HG02981 (cell line): ENCODE results near the gene TMEM134.
A peak's percentile ranks its signal among the peaks of the same experiment; 100 is the strongest.
"Not testable (repeated sequence)": the region's sequence is repeated elsewhere in the genome, so short reads cannot be mapped to it uniquely, and the experiment has no call there.

Source experiments
- ATAC-seq: cut with Tn5 transposase; IDR thresholded peaks from one replicate; pipeline ENCODE4 v1.9.1; 2021; ENCODE audit warnings: mild to moderate bottlenecking, moderate library complexity; ENCODE audit not compliant: unreplicated experiment

TMEM134 gene

DNA sequence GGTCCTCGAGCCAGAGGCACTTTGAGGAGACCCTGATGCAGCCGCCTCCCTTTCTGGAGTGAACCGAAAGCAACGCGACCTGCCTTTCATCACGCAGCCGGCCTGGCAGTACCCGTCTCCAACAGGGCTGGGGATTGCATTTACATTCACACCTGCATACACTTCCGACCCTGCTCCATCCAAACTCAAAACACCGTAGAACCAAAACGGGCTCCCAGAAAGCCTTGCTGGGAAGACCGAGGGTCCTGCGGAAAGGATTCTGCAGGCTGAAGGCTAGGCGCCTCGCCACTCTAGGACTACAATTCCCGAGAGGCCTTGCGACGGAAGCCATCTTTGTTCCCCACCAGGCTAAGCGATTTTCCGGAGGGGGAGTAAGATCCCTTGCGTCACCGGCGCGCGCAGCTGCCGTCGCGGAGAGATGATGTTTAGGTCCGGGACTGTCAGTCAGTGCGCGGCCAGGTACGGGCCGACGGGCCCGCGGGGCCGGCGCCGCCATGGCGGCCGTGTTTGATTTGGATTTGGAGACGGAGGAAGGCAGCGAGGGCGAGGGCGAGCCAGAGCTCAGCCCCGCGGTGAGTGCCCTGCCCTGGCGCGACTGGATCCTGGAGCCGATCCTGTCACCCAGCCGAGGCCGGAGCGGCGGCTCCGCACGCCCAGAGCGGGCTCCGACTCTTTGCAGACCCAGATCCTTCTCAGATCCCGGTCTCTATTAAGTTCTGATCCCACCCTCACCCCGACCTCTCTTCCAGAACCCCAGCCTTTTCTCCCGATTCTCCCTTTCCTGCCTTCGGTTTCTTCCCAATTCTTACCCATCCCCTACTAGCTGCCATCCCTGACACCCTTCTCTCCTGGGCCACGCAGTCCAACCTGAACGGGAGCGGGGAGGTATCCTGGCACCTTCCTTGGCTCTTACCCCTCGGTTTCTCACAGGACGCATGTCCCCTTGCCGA, 40.7 kb downstream of the TMEM134 start, which contains the start of gene RPS6KB2:
RPS6KB2 (plus strand) TSS at position 443 of the 950 bp plus-strand sequence; CDS start at position 495, 52 bp downstream.
- peak; percentile 81 for ATAC-seq

DNA sequence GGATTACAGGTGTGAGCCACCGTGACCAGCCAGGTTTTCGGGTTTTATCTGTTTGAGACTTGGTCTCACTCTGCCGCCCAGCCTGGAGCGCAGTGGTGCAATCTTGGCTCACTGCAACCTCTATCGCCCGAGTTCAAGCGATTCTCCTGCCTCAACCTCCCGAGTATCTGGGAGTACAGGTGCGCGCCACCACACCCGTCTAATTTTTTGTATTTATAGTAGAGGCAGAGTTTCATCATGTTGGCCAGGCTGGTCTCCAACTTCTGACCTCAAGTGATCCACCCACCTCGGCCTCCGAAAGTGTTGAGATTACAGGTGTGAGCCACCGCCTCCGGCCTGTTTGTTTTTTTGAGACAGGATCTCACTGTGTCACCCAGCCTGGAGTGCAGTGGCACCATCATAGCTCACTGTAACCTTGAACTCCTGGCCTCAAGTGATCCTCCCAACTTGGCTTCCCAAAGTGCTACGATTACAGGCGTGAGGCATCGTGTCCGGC, 41.6 kb downstream of the TMEM134 start:
- not testable (repeated sequence) for ATAC-seq

DNA sequence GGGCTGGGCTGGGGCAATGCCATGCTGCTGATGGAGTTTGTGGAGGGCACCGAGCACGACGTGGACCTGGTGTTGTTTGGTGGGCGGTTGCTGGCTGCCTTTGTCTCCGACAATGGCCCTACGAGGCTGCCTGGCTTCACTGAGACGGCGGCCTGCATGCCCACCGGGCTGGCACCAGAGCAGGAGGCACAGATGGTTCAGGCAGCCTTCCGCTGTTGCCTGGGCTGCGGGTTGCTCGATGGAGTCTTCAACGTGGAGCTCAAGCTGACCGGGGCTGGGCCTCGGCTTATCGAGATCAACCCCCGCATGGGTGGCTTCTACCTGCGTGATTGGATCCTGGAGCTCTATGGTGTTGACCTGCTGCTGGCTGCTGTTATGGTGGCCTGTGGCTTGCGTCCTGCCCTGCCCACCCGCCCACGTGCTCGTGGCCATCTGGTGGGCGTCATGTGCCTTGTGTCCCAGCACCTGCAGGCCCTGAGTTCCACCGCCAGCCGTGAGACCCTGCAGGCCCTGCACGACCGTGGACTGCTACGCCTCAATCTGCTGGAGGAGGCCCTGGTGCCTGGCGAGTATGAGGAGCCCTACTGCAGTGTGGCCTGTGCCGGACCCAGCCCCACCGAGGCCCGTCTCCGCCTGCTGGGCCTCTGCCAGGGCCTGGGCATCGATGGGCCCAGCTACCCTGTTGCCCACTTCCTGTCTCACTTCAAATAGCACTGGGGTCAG, 45.0 kb downstream of the TMEM134 start:
- no peak for ATAC-seq

DNA sequence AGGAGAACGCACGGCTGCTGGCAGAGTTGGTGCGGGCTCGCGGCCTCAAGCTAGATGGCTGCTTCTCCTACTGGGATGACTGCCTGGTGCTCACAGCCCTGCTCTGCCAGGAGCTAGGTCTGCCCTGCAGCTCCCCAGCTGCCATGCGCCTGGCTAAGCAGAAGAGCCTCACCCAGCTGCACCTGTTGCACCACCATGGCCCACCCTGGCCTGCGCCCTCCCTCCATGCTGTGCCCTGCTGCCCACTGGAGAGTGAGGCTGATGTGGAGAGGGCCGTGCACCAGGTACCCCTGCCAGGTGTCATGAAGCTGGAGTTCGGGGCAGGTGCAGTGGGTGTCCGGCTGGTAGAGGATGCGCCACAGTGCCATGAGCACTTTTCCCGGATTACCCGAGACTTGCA, 45.6 kb downstream of the TMEM134 start:
- no peak for ATAC-seq

DNA sequence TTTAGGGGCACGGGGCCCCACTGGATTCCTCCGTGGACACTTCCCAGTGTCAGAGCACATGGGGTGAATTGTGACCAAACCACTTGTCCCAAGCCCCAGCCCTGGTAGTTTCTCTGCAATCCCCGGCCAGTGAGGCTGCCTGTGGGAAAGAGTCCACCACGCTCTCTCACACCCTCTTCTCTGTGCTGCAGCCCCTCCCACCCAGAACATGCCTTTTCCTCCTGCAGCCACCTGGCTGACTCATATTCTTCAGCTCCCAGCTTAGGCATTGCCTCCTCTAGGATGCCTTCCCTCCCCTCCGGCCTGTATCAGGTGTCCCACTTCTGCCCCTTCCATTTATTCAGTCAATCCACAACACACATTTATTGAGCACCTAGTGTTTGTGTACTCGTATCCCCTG, 46.2 kb downstream of the TMEM134 start:
- ATAC-seq = no peak

DNA sequence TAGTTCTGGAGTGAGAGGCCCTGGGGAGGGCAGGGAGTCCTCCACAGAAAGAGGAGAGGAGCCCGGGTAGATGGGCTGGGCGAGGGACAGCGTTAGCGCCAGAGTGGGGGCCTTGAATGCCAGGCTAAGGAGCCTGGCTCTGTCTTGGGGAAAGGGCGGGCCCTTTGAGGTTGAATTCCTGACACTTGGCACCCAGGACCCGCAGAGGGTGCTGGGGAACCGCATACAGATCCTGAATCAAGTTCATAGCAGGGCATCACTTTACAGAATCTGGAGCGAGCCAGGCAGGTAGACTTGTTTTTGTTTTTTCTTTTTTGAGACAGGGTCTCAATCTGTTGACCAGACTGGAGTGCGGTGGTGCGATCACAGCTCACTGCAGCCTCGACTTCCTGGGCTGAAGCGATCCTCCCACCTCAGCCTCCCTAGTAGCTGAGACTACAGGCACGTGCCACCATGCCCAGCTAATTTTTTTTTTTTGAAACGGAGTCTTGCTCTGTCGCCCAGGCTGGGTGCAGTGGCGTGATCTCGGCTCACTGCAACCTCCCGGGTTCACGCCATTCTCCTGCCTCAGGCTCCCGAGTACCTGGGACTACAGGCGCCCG, 47.5 kb downstream of the TMEM134 start:
- ATAC-seq = no peak

DNA sequence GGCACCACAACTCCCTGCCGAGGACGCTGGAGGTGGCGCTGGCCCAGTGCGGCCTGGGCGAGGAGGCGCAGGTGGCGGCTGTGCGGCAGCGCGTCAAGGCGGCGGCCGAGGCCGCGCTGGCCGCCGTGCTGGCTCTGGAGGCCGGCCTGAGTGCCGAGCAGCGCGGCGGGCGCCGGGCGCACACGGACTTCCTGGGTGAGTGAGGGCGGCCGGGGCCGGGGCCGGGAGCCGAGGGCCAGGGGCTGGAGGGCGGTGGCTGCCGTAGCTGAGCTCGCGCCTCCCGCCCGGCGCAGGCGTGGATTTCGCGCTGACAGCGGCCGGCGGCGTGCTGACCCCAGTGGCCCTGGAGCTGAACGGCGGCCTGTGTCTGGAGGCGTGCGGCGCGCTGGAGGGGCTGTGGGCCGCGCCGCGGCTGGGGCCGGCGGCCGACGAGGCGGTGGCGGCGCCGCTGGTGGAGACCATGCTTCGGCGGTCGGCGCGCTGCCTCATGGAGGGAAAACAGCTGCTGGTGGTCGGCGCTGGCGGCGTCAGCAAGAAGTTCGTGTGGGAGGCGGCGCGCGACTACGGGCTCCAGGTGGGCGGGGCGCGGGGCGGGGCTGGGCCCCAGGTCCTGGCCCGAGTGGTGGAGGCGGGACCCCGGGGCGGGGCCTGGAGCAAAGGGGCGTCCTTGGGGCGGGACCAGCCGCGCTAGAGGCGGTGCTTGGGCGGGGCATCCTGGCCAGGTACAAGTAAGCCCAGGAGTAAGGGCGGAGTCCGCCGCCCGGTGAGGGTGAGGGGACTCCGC, 48.2 kb downstream of the TMEM134 start:
- ATAC-seq = peak; percentile 76

DNA sequence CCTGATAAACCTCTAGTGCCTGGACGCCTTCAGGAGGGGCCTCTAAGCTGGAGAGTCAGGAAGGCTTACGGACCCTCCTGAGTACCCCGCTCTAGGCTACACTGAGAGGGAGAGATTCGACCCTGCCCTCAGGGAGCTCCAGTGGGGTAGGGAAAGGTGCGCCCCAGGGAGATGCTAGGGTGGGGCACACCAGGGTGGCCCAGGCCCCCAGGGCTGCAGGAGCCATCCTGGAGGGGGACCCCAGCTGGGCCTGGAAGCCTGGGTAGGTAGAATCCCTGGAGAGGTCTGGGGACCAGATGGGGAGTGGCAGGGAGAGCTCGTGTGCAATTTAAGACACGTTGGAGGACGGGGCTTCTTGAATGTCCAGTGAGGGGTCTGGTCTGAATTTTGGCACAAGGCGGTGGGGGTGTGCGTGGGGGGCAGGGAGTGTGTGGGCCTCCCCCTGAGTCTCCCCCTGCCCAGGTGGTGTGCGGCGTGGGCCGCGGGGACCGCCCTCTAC, 48.9 kb downstream of the TMEM134 start:
- ATAC-seq = no peak

DNA sequence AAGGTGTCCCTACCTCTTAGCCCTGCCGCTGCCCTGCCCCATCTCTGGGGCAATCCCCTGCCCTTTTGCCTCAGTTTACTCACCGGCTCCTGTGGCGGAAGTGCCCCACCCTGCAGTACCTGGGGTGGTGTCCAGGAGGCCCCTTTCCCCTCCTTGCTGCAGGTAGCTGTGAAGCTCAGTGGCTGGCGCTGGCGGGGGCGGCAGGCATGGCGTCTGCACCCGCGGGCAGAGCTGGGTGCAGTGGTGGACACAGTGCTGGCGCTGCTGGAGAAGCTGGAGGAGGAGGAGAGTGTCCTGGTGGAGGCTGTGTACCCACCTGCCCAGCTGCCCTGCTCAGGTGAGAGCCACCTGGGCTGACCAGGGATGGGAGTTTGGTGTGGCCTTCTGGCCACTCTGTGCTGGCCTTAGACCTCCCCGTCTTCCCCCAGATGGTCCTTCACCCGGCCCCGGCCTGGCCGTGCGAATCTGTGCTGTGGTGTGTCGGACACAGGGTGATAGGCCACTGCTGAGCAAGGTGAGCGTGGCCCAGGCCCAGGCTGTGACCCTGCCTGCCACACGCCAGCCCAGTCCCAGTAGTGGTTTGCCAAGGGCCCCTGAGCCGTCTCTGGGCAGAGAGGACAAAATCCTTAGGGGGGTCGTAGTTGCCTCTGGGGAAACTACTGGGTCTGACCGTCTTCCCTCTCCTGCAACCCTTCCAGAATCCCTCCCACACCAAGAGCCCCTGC, 49.6 kb downstream of the TMEM134 start:
- ATAC-seq = no peak

DNA sequence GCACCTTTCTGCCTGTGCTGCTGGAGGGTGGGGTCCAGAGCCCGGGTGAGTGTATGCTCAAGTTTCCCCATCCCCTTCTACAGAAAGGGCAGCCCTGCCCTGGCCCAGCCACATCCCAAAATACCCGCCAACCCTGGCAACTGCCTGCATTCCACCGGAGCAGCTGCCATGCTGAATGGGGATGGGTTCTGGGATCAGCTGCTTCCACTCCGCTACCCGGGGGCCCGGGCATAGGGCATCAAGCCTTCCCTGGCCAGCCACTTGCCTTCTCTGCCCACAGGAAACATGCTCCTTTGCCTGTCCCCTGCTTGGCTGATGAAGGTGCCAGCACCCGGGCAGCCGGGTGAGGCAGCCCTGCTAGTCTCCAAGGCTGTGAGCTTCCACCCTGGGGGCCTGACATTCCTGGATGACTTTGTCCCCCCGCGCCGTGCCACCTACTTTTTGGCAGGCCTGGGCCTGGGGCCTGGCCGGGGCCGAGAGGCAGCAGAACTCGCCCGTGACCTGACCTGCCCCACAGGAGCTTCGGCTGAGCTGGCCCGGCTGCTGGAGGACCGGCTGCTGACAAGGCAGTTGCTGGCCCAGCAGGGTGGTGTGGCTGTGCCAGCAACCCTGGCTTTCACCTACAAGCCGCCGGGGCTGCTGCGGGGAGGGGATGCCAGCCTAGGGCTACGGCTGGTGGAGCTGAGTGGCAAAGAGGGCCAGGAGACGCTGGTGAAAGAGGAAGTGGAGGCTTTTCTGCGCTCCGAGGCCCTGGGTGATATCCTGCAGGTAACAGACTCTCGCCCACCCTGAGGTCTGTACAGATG, 50.4 kb downstream of the TMEM134 start:
- ATAC-seq = no peak

DNA sequence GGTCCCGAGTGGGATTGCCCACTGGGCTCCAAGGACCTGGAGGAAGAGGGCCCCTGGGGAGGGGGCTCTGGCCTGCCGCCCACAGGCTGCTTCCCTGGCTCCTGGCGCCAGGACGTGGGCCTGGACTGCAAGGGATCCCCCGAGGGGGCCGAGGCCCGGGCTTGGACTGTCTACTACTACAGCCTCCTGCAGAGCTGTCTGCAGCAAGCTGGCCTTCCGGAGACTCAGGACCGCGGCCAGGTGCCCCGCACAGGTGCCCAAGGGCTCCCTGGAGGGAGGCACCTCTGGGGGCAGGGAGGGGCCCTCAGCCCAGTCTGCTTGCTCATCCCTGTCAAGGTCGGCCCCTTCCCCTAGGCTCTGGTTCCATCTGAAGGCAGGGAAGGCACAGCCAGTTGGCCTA, 51.6 kb downstream of the TMEM134 start:
- no peak for ATAC-seq

DNA sequence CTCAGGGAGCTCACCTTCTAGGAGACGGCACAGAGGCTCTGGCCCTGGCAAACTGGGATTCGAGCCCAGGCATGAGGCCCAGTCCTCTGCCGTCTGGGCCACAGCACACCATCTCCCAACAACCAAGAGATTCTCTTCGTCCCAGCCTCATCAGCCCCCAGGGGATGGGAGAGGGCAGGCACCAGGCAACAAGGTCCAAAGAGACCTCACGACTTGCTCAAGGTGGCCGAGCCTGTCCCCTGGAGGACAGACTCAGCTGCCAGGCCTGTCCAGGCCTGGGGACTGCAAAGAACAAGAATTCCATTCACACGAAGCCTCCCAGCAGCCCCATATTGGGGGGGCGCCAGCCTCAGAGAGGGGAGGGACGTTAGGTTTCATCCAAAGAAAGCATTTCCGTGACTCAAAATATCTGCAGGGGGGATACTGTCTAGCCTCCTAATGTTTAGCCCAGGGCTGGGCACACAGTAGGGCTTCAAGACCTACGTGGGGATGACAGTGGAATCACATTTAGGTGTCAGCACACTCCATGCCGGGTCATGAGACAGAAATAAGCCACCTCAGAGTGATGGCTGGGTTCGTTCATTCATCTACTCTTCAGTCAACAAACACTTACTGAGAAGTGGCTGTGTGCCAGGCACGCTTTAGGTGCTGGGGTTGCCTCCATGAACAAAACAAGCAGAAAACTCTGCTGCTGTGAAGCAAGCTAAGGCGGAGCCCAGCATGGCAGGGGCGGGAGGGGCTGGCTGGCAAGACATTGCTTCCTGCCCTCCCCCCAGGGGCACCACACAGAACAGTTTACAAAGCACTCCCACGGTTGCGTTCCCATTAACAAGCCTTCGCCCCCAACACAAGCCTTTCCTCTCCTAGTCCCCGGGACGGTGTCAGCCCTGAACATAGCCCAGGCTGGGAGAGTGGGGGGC, 52.4 kb downstream of the TMEM134 start:
- ATAC-seq = no peak

DNA sequence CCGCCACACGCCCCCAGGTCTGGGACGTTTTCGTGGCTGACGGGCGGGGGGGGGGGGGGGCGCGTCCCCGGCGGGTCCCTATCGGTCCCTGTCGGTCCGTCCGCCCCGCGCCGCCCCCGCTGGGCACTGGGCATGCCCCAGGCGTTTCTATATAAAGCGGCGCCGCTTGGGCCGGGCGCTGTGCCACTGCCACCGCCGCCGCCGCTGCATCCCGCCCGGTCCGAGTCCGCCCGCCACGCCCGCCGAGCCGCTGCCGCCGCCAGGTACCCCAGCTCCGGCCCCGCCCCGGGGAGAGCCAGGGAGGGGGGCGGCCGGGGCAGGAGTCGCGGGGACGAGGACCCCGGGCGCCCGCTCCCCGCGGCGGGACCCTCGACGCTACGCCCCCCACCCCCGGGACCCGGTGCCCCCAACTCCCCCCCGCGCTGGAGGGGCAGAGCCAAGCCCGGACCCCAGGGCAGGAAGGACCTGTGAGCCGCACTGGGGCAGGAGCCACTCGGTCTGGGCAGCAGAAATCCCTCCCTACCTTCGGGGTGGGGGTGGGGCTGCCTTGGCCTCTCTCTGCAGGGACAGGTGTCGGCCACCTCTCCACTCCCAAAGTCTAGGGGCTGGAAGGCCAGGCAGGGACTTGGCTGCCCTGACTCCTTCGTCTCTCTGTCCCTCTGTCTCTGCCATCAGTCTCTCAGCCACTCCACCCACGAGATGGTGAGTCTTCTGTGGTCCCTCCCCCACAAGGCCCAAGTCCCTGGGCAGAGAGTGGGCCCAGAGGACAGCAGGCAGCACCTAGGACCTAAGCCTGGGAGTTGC, 53.3 kb downstream of the TMEM134 start, which contains the start of gene CARNS1:
CARNS1 (plus strand) TSS at position 178 of the 804 bp plus-strand sequence; CDS start at position 700, 522 bp downstream.
- ATAC-seq = no peak

DNA sequence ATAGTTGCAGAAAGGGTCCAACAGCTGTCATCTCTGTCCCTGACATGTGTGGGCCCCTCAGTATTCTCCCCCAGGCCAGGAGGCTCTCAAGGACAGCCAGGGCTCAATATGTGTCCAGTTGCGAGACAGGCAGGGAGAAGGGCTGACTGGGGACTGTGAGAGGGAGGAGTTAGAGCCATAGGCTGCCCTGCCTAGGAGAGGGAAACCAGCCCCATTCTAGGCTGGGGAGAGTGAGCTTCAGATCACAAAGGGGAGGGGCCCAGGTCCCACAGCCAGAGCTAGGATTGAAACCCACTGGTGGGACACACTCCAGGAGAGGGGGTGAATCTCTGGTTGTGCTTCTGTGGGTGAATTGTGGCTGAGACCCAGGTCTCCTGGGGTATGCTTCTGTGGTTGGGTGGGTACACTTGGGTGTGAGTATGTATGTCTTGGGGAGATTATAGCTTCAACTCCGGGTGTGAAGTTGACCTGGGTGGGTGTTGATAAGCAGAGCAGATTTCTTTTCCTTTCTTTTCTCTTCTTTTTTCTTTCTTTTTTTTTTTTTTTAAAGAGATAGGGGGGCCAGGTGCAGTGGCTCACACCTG, 55.7 kb downstream of the TMEM134 start:
- no peak for ATAC-seq

DNA sequence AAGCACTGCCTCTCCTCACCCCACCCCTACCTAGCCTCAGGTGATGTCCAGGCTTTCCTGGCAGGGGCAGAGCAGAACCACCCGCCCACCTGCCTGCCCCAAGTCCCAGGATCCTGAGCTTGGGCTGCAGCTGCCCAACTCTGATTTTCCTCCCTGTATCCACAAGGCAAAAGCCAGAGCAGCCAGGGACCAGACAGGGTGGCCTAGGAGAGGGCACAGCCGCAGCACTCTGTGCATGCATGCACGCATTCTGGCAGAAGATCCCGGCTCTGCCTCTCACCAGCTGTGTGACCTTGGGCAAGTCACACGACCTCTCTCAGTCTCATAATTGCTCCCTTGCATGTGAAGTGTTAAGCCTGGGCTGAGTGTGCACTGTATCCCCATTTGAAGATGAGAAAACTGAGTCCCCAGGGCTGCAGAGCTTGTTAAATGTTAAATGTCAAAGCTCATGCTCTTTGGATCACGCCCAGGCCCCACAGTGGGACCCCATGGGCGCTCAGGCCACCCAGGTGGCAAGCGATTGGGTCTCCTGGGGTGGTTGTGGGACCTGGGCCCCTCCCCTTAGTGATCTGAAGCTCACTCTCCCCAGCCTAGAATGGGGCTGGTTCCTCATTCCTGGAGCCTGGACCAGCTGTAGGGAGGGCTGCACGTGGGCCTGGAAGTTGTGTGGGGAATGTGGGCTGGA, 56.4 kb downstream of the TMEM134 start:
- no peak for ATAC-seq

DNA sequence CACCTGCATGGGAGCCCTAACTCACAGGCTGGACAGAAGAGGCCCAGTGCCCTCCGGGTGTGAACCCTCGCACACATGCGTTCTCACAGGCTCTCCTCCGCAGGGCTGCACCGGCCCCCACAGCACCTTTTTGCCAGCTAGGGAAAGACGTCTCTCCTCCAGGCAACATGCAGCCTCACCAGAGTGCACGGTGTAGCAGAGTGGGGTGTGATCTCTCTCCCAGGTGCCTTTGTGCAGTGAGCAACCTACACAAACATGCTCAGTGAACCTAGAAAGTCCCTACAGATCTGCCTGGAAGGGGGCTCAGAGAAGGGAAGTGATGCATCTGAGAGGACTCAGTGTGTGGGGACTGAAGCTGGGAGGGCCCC, 57.3 kb downstream of the TMEM134 start:
- no peak for ATAC-seq
